ENCODE data around the gene KCTD15.

KCTD15 gene

GRCh38 chr19:33862981-33863380, 66.3 kb downstream of the KCTD15 start:
- DNase-seq: no peak

- DNase-seq: no peak
Measured at GRCh38 chr19:33863436-33863835, 66.8 kb downstream of the KCTD15 start.

GRCh38 chr19:33864311-33864850, 67.7 kb downstream of the KCTD15 start:
- no peak for DNase-seq

DNA sequence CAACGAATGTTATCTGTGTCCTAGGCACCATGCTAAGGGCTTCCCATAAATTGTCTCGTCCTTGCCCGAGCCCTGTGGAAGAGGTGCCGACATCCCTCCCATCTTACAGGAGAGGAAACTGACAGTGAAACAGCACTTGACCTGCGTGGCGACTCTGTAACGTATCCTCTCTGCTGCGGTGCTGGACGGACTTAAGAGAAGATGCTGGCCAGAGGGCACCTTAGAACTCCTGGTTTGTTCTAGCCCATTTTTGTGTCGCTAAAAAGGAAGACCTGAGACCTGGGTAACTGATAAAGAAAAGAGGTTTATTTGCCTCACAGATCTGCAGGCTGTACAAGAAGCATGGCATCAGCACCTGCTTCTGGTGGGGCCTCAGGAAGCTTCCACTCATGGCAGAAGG, 68.6 kb downstream of the KCTD15 start:
- DNase-seq: no peak

Measured in activated CD4-positive, alpha-beta T cell treated with anti-CD3 and anti-CD28 coated beads, Interleukin-2, Interleukin-6, amounts not matched to agents 100 ng/mL and 50 ng/mL, durations not matched to agents 16 hours and 8 hours (primary cell).